PC-3 (cell line): ENCODE measurements around the gene THEMIS. TPM values are rescaled to one million over a fixed set of nuclear protein-coding genes. Genes with fewer than 3 reads are reported as not detected.
"Not testable (repeated sequence)": the region's sequence is repeated elsewhere in the genome, so short reads cannot be mapped to it uniquely, and the experiment has no call there.

Experiments
- ATAC-seq: fragments of 200-7000 bp; cut with Tn5 transposase; 2 replicates; pipeline ENCODE4 v1.9.1; 2020; ENCODE audit warnings: mild to moderate bottlenecking, moderate library complexity
- BruUV-seq: library from RNA; stranded (reverse); fragments of 400-500 nt; replicated peaks from 2 replicates; lab custom pipeline; 2021; lab: Mats Ljungman, UMichigan
- CTCF ChIA-PET: fragments of 300-600 bp; sonication (Branson Sonifier 250); formaldehyde crosslinking; loops from one replicate; lab custom pipeline; 2022; ENCODE audit warnings: antibody characterized with exemption; lab: Charles Lee
- POLR2A ChIA-PET: fragments of 300-600 bp; sonication (Branson Sonifier 250); formaldehyde crosslinking; loops from one replicate; lab custom pipeline; 2022; ENCODE audit warnings: antibody characterized with exemption; ENCODE audit not compliant: unreplicated experiment; lab: Charles Lee
- DNase-seq: peaks from one replicate; pipeline ENCODE4 v3.0.0-alpha.2; 2015
- H2AFZ ChIP-seq: fragments of 300-600 bp; sonication (generic); 2 replicates; pipeline ENCODE4 v1.6.0; 2016; ENCODE audit warnings: antibody characterized with exemption, low read length
- H3F3A ChIP-seq: fragments of 300-600 bp; sonication (generic); one replicate; pipeline ENCODE4 v1.6.0; 2017; ENCODE audit warnings: antibody characterized with exemption, low read length, control low read depth, mild to moderate bottlenecking; ENCODE audit not compliant: unreplicated experiment
- H3K27ac ChIP-seq: fragments of 300-600 bp; sonication (generic); 2 replicates; pipeline ENCODE4 v1.5.1; 2016; ENCODE audit warnings: mild to moderate bottlenecking, low read length
- H3K27me3 ChIP-seq: fragments of 300-600 bp; sonication (generic); 2 replicates; pipeline ENCODE4 v1.6.1; 2016; ENCODE audit warnings: low read length, mixed read lengths
- H3K36me3 ChIP-seq: fragments of 300-600 bp; sonication (generic); 2 replicates; pipeline ENCODE4 v1.6.1; 2016; ENCODE audit warnings: low read depth, mixed run types, low read length, mixed read lengths
- H3K4me1 ChIP-seq: fragments of 300-600 bp; sonication (generic); 2 replicates; pipeline ENCODE4 v1.5.1; 2016; ENCODE audit warnings: low read length; ENCODE audit not compliant: insufficient read depth
- H3K4me2 ChIP-seq: fragments of 300-600 bp; sonication (generic); 2 replicates; pipeline ENCODE4 v1.6.0; 2016; ENCODE audit warnings: low read length
- H3K4me3 ChIP-seq: fragments of 300-600 bp; sonication (generic); 2 replicates; pipeline ENCODE4 v1.5.1; 2016; ENCODE audit warnings: mild to moderate bottlenecking, low read length, mixed read lengths
- H3K79me2 ChIP-seq: fragments of 300-600 bp; sonication (generic); 2 replicates; pipeline ENCODE4 v1.6.1; 2017; ENCODE audit warnings: low read length, mixed read lengths
- H3K9ac ChIP-seq: fragments of 300-600 bp; sonication (generic); 2 replicates; pipeline ENCODE4 v1.6.0; 2016; ENCODE audit warnings: mild to moderate bottlenecking, low read length
- H3K9me2 ChIP-seq: fragments of 300-600 bp; sonication (generic); replicated peaks from 2 replicates; pipeline ENCODE4 v1.6.1; 2016; ENCODE audit warnings: mixed run types, low read length, mixed read lengths
- H3K9me3 ChIP-seq: fragments of 300-600 bp; sonication (generic); 2 replicates; pipeline ENCODE4 v1.6.1; 2016; ENCODE audit warnings: low read length, mixed read lengths
- H4K20me1 ChIP-seq: fragments of 300-600 bp; sonication (generic); 2 replicates; pipeline ENCODE4 v1.6.1; 2016; ENCODE audit warnings: low read length, mixed read lengths
- EZH2 ChIP-seq: fragments of 300-600 bp; sonication (generic); IDR thresholded peaks from one replicate; pipeline ENCODE4 v1.6.1; 2017; ENCODE audit warnings: antibody characterized with exemption, mild to moderate bottlenecking, low read length; ENCODE audit not compliant: unreplicated experiment
- EZH2phosphoT487 ChIP-seq: fragments of 300-600 bp; sonication (generic); IDR thresholded peaks from 2 replicates; pipeline ENCODE4 v1.6.1; 2018; ENCODE audit warnings: mild to moderate bottlenecking, antibody characterized with exemption, low read length, borderline replicate concordance
- intact Hi-C: fragments of 100-400 bp; cut with micrococcal nuclease; formaldehyde crosslinking; loops from 2 replicates; pipeline ENCODE4 v1.9.0; 2023
- total RNA-seq: library from RNA; depleted of rRNA; stranded (reverse); fragments of >200 nt; gene quantifications from 2 replicates; pipeline ENCODE4 v1.2.3, GENCODE V29; 2014
- TF ChIP-seq, protein P1 (sequence below): fragments of 300-600 bp; sonication (generic); conservative IDR thresholded peaks from 2 replicates; pipeline ENCODE4 v1.5.1; 2017; ENCODE audit warnings: antibody characterized with exemption, low read depth, mild to moderate bottlenecking, low read length

Gene THEMIS
- total RNA-seq, 1 experiment from 2014 or later = not detected

DNA sequence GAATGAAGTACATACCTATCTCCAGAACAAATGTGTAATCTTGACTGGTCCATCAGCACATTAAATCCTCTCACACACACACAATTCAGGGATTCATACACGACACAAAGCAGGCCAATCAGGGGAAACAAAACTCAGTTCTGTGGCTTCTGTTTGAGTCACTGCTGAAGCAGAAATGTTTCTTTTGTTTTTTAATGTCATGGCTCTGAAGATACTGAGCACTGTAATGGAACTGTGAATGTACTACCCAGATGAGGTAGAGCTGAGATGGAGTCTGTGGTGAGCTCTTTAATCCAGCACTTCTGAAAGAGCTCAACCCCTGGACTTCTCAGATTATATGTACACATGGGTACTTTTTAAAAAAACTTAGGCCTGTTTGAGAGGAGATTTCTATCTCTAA lies 116.4 kb downstream of the THEMIS start:
- H4K20me1 ChIP-seq = no peaks in the 10 kb centered on the region
- no peaks in the 10 kb centered on the region for H3K36me3 ChIP-seq
- H3K9me3 ChIP-seq = no peaks in the 10 kb centered on the region
- TF ChIP-seq, protein P1, sequence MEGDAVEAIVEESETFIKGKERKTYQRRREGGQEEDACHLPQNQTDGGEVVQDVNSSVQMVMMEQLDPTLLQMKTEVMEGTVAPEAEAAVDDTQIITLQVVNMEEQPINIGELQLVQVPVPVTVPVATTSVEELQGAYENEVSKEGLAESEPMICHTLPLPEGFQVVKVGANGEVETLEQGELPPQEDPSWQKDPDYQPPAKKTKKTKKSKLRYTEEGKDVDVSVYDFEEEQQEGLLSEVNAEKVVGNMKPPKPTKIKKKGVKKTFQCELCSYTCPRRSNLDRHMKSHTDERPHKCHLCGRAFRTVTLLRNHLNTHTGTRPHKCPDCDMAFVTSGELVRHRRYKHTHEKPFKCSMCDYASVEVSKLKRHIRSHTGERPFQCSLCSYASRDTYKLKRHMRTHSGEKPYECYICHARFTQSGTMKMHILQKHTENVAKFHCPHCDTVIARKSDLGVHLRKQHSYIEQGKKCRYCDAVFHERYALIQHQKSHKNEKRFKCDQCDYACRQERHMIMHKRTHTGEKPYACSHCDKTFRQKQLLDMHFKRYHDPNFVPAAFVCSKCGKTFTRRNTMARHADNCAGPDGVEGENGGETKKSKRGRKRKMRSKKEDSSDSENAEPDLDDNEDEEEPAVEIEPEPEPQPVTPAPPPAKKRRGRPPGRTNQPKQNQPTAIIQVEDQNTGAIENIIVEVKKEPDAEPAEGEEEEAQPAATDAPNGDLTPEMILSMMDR = no peak
- TF ChIP-seq EZH2 (no peak), EZH2phosphoT487 (no peak)
- intact Hi-C loops = no loop called here
- H3K4me3 ChIP-seq = no peak overlapping the region
- no peak overlapping the region for H3K4me2 ChIP-seq
- no peaks in the 10 kb centered on the region for H3K79me2 ChIP-seq
- no peak overlapping the region for H3K9ac ChIP-seq
- no peaks in the 10 kb centered on the region for H3F3A ChIP-seq
- POLR2A ChIA-PET = no interaction called here
- CTCF ChIA-PET = no interaction called here
- H3K9me2 ChIP-seq = no peaks in the 10 kb centered on the region
- no peak overlapping the region for H3K27ac ChIP-seq
- H3K27me3 ChIP-seq = 0 out of 2 replicates have a peak, but pooled peaks cover 6% of the 10 kb centered on the region
- H2AFZ ChIP-seq = no peak overlapping the region
- no peak for DNase-seq
- ATAC-seq = no peak
- no TSS peak for BruUV-seq
- no peaks in the 10 kb centered on the region for H3K4me1 ChIP-seq

DNA sequence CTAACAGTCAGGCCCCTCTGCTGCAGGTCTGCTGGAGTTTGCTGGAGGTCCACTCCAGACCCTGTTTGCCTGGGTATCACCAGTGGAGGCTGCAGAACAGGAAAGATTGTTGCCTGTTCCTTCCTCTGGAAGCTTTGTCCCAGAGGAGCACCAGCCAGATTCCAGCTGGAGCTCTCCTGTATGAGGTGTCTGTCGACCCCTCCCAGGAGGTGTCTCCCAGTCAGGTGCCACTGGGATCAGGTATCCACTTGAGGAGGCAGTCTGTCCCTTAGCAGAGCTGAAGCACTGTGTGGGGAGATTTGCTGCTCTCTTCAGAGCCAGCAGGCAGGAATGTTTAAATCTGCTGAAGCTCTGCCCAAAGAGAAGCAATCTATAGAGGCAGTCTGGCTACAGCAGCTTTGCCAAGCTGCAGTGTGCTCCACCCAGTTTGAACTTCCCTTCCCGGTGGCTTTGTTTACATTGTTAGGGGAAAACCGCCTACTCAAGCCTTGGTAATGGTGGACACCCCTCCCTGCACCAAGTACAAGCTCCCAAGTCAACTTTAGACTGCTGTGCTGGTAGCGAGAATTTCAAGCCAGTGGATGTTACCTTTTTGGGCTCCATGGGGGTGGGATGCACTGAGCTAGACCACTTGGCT lies 119.1 kb downstream of the THEMIS start:
- H3K27ac ChIP-seq, POLR2A ChIA-PET, H3K4me3 ChIP-seq, H3K9me2 ChIP-seq, H4K20me1 ChIP-seq, CTCF ChIA-PET, H3K36me3 ChIP-seq, H3K4me1 ChIP-seq, H3F3A ChIP-seq, H3K27me3 ChIP-seq, intact Hi-C loops, H3K4me2 ChIP-seq, H3K9me3 ChIP-seq, H3K9ac ChIP-seq, H3K79me2 ChIP-seq, BruUV-seq: not testable (repeated sequence)
- DNase-seq (peak; percentile 18), ATAC-seq (peak; percentile 43)
- H2AFZ ChIP-seq = 0 out of 2 replicates have a peak overlapping the region, but pooled peaks have one; percentile 42

DNA sequence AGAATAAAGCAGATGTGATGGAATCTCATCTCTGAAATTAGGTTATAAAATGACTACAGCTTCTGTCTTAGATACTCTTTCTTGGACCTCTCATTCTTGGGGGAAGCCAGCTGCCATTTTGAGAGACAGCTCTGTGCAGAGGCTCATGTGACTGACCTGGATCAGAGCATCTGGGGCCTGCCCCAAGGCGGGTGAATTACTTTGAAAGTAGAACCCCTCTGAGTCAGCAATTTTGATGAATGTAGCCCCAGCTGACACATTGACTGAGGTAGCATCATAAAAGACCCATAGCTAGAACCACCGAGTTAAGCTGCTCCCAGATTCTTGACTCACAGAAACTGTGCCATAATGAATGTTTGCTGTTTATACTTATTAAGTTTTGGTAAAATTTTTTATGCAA lies 124.5 kb downstream of the THEMIS start:
- TF ChIP-seq EZH2phosphoT487 (no peak), EZH2 (no peak)
- TF ChIP-seq, protein P1 = no peak
- Histone ChIP-seq H3K27me3 (no peaks in the 10 kb centered on the region), H3K36me3 (no peaks in the 10 kb centered on the region), H2AFZ (no peak overlapping the region), H3K9ac (no peak overlapping the region), H4K20me1 (no peaks in the 10 kb centered on the region), H3K4me1 (no peaks in the 10 kb centered on the region), H3K9me2 (no peaks in the 10 kb centered on the region), H3K9me3 (no peaks in the 10 kb centered on the region), H3K4me2 (no peak overlapping the region), H3F3A (no peaks in the 10 kb centered on the region), H3K27ac (no peak overlapping the region), H3K79me2 (no peaks in the 10 kb centered on the region), H3K4me3 (no peak overlapping the region)
- intact Hi-C loops = no loop called here
- POLR2A ChIA-PET = no interaction called here
- ATAC-seq (no peak), DNase-seq (no peak)
- BruUV-seq = no TSS peak
- CTCF ChIA-PET = no interaction called here
